Heart right ventricle (tissue), 16 donors: Measurements from ENCODE around the gene PDSS1. TPM values are rescaled to one million over a fixed set of nuclear protein-coding genes. Genes with fewer than 3 reads are reported as not detected.

ENCODE experiments used
- ATAC-seq, 8 donors: fragments of 200-7000 bp; cut with Tn5 transposase; one replicate each; pipeline ENCODE4 v1.9.1; 2020; ENCODE audit warnings: mild to moderate bottlenecking in 8 of 8, moderate library complexity in 8 of 8, moderate number of reproducible peaks in 1 of 8
- DNase-seq, 2 donors: peaks; one replicate each; pipeline ENCODE4 v3.0.0-alpha.2; 2020
- H3K27ac ChIP-seq, 10 donors: fragments of 200-600 bp; sonication (generic) in 2 of 10; one replicate each; pipeline versions ENCODE4 v1.5.0 to v1.8.0; 2020 to 2022; ENCODE audit warnings: mild to moderate bottlenecking in 3 of 10
- H3K27me3 ChIP-seq, 7 donors: fragments of 200-600 bp; one replicate each; pipeline ENCODE4 v1.8.0; 2021 to 2022; ENCODE audit warnings: mild to moderate bottlenecking in 2 of 7
- H3K36me3 ChIP-seq, 9 donors: fragments of 200-600 bp; sonication (generic) in 1 of 9; one replicate each; pipeline versions ENCODE4 v1.5.0 to v1.8.0; 2020 to 2022; ENCODE audit warnings: mild to moderate bottlenecking in 2 of 9
- H3K4me1 ChIP-seq, 9 donors: fragments of 200-600 bp; sonication (generic) in 1 of 9; one replicate each; pipeline versions ENCODE4 v1.5.0 to v1.8.0; 2020 to 2022; ENCODE audit warnings: mild to moderate bottlenecking in 4 of 9
- H3K4me3 ChIP-seq, 10 donors: fragments of 200-600 bp; sonication (generic) in 2 of 10; one replicate each; pipeline versions ENCODE4 v1.5.0 to v1.8.0; 2020 to 2022; ENCODE audit warnings: mild to moderate bottlenecking in 7 of 10, moderate library complexity in 2 of 10
- H3K9me3 ChIP-seq, 11 donors: fragments of 200-600 bp in 10 of 11; sonication (generic) in 2 of 11; one replicate each; pipeline versions ENCODE4 v1.5.0 to v1.8.0; 2013 to 2022; ENCODE audit warnings: mild to moderate bottlenecking in 2 of 11, control low read depth in 1 of 11, moderate library complexity in 1 of 11
- WGBS, 2 donors: extraction: QIAGEN DNeasy Blood & Tissue Kit; methylation state at CpG; one replicate each; pipeline ENCODE4 v1.1.7; 2013; ENCODE audit warnings: inconsistent platforms in 1 of 2; 5-methylcytosine and 5-hydroxymethylcytosine counted together
- intact Hi-C, 10 donors: fragments of 100-400 bp; cut with DNase I; formaldehyde crosslinking; loops; one replicate each; pipeline versions ENCODE4 v1.11.1 to v1.14.2; 2022
- polyA plus RNA-seq, 2 donors: library from polyadenylated mRNA; stranded (reverse); fragments of 200-250 nt; gene quantifications; one replicate each; pipeline ENCODE4 v1.2.3, GENCODE V29; 2013
- total RNA-seq, 10 donors: library from RNA; stranded (reverse); fragmentation: NEBNext Ultra II Directional in 3 of 10; extraction: Animal tissue kit (Norgen Biotek cat#: 25700) in 3 of 10; gene quantifications; one replicate each; pipeline versions ENCODE4 v1.2.1 to v1.2.4, GENCODE V29; 2021 to 2023
- TF ChIP-seq, protein P1 (sequence below), 9 donors: fragments of 200-600 bp; sonication (generic) in 2 of 9; IDR thresholded peaks; one replicate each; pipeline versions ENCODE4 v1.5.0 to v1.8.0; 2021 to 2022; ENCODE audit warnings: antibody characterized with exemption in 9 of 9, mild to moderate bottlenecking in 5 of 9, moderate library complexity in 1 of 9
- donor health status: Arrhythmogenic right ventricular cardiomyopathy.
- donor health status: ischemic (EF 13 %, LVEDD 7.1; RV severe dilation, severe dysfunction).
- donor health status: healthy with polysubstance abuse.
- donor health status: DM: no; HTN: yes; CAD: no.
- donor health status: DM: no; HTN: no; CAD: no.
- donor health status: ischemic (EF 25% LVEDD 6.9; RV normal size, moderate dysfunction).
- donor health status: ischemic (EF 25% LVEDD 5.7; RV mildly dilated, moderate dysfunction).
- donor health status: healthy.
- donor health status: DM: yes; HTN: yes; CAD: no.
- donor health status: Ischemic cardiomyopathy.
- donor health status: ischemic (EF 35%, LVEDD 5.7; RV mildly dilated, moderate dysfunction).
- donor health status: nonischemic (EF 11% LVEDD 7.7; RV severe dilation, severe dysfunction).
- donor health status: DM: yes; HTN: yes; CAD: no.
- donor health status: PGD.
- donor health status: ischemic (EF 29% LVEDD 5.4; RV normal size, mild dysfunction).
- donor health status: nonischemic (EF 23%, LVEDD 6.1; RV moderate dilation, normal function).

Gene PDSS1
- total and polyA plus RNA-seq, 12 donors = 3.7 to 10.5 (median 5.9) TPM

DNA sequence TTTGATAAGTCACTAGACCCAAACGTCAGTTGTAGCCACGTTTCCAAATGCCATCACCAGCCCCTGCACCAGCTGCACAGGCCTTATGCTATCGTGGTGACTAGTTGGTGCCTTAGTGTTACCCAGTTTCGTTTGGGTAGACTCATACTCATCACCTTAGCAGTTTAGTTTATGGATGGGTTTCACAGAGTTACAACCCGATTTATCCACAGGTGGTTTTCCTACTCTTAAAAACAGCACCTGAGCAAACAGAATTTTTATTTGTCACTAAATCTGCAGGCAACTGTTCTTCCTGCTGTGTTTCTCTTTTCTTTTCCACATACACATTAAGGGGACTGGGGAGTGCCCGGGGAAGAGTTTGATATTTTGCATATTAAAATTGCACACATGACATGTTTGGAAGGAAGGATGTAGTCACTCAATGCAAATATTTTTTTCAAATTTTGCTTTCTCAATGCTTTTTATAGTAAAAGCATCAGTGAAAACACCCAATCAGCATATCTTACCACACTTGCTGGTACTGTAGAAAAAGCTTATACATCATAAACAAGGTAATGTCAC lies 41.6 kb downstream of the PDSS1 start:
- no peak for DNase-seq
- Histone ChIP-seq H3K4me3 (no peak overlapping the region), H3K36me3 (peaks cover 0 to 89% (median 19%) of the 10 kb centered on the region in 9 donors), H3K27ac (peak overlapping the region in 1 of 10 donors; percentile 76), H3K9me3 (no peaks in the 10 kb centered on the region), H3K4me1 (peaks cover 0 to 19% (median 0%) of the 10 kb centered on the region in 9 donors), H3K27me3 (no peaks in the 10 kb centered on the region)
- intact Hi-C loops = no loop called here
- TF ChIP-seq, protein P1, sequence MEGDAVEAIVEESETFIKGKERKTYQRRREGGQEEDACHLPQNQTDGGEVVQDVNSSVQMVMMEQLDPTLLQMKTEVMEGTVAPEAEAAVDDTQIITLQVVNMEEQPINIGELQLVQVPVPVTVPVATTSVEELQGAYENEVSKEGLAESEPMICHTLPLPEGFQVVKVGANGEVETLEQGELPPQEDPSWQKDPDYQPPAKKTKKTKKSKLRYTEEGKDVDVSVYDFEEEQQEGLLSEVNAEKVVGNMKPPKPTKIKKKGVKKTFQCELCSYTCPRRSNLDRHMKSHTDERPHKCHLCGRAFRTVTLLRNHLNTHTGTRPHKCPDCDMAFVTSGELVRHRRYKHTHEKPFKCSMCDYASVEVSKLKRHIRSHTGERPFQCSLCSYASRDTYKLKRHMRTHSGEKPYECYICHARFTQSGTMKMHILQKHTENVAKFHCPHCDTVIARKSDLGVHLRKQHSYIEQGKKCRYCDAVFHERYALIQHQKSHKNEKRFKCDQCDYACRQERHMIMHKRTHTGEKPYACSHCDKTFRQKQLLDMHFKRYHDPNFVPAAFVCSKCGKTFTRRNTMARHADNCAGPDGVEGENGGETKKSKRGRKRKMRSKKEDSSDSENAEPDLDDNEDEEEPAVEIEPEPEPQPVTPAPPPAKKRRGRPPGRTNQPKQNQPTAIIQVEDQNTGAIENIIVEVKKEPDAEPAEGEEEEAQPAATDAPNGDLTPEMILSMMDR (IDR thresholded peaks at IDR 0.05) = no peak
- WGBS, 2 donors = 77 to 78% methylated on average over 6 of the region's 6 CpGs
- ATAC-seq = no peak

DNA sequence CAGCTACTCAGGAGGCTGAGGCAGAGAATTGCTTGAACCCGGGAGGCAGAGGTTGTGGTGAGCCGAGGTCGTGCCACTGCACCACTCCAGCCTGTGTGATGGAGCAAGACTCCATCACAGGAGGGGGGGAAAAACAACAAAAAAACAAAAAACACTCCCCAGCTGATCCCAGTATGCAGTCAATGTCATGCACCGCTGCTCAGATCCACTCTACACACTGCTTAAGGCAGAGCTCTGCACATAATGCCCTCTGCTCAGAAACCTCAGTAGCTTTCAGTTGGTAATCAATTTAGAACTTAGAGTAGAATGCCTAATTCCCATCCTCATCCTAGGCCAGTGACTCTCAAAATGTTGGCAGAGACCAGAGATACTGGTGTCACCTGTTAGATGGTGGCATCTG lies 43.9 kb downstream of the PDSS1 start:
- 96 to 98% methylated on average over 4 of the region's 4 CpGs for WGBS, 2 donors
- Histone ChIP-seq H3K4me3 (no peak overlapping the region), H3K36me3 (peaks cover 0 to 92% (median 19%) of the 10 kb centered on the region in 9 donors)

DNA sequence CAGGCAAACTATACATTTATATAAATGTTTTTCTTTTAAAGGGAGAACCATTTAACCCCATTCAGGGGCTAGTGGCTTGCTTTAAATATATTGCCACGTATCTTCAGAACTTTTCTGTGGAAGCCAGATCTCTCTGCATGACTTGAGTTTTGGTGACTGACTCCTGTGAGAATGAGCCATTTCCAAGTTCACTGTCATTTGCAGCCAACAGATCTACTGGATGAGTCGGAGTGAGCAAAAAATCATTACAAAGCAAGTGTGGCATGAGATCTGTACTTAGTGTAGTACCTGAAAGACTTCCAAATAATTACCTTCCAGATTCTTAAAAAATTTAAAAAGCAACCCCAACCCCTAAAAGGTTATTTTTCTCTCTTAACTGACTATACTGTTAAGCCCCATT lies 45.6 kb downstream of the PDSS1 start:
- no peak overlapping the region for H3K27ac ChIP-seq
- intact Hi-C loops = loop anchor here in 1 of 10 donors (5.0 kb wide), 1 partner anchor 119 kb away; the partner anchor contains the start of gene ABI1
- H3K36me3 ChIP-seq = peaks cover 0 to 92% (median 23%) of the 10 kb centered on the region in 9 donors
- TF ChIP-seq, protein P1 (IDR thresholded peaks at IDR 0.05) = no peak
- H3K9me3 ChIP-seq = no peaks in the 10 kb centered on the region
- H3K4me3 ChIP-seq = no peak overlapping the region
- WGBS, 2 donors = 94 to 98% methylated on average over 2 of the region's 2 CpGs
- ATAC-seq (no peak), DNase-seq (no peak)
- no peaks in the 10 kb centered on the region for H3K27me3 ChIP-seq
- peaks cover 0 to 14% (median 0%) of the 10 kb centered on the region in 9 donors for H3K4me1 ChIP-seq

More for the DNA sequence above, 43.9 kb downstream of the PDSS1 start:
- Histone ChIP-seq H3K4me1 (peaks cover 0 to 19% (median 0%) of the 10 kb centered on the region in 9 donors), H3K27me3 (no peaks in the 10 kb centered on the region), H3K9me3 (no peaks in the 10 kb centered on the region), H3K27ac (no peak overlapping the region)
- DNase-seq (no peak), ATAC-seq (no peak)
- intact Hi-C loops = loop anchor here in 1 of 10 donors (5.0 kb wide), 1 partner anchor 121 kb away; the partner anchor contains the start of gene ABI1
- TF ChIP-seq, protein P1 (IDR thresholded peaks at IDR 0.05) = no peak

DNA sequence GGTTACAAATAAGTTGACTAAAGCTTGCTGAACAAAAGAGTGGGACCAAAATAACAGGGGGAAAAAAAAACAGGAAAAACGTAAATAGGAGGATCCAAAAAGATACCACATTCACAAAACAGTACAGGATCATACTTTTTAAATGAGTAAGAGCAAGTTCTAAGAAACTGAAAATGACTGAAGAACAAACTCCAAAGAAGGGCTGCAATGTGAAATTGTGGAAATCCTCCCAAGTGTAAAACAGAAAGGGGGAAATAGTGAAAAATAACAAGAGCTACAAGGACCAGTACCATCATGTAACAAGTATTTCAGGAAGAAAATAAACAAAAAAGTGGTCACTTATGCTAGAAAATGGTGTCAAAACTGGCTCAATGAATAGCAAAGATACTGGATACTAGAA lies 46.3 kb downstream of the PDSS1 start:
- Histone ChIP-seq H3K4me3 (no peak overlapping the region), H3K4me1 (peaks cover 0 to 6% (median 0%) of the 10 kb centered on the region in 9 donors), H3K27me3 (no peaks in the 10 kb centered on the region), H3K36me3 (peaks cover 0 to 93% (median 20%) of the 10 kb centered on the region in 9 donors), H3K27ac (no peak overlapping the region), H3K9me3 (no peaks in the 10 kb centered on the region)
- ATAC-seq = no peak
- 89 to 93% methylated on average over 1 of the region's 1 CpG for WGBS, 2 donors
- intact Hi-C loops = loop anchor here in 1 of 10 donors (5.0 kb wide), 1 partner anchor 118 kb away; the partner anchor contains the start of gene ABI1
- TF ChIP-seq, protein P1 (IDR thresholded peaks at IDR 0.05) = no peak
- no peak for DNase-seq
